Dermis microvascular lymphatic vessel endothelial cell (primary cell): ENCODE measurements around the gene DIP2C. TPM values are rescaled to one million over a fixed set of nuclear protein-coding genes. Genes with fewer than 3 reads are reported as not detected.

Experiments
- DNase-seq, 2 donors: peaks; one replicate each; pipeline versions ENCODE4 v3.0.0 to v3.0.0-alpha.2; 2010; ENCODE audit warnings: low read depth in 2 of 2
- total RNA-seq: library from RNA; depleted of rRNA; stranded (reverse); fragments of >200 nt; gene quantifications from 2 replicates; pipeline ENCODE4 v1.2.1, GENCODE V29; 2014

Gene DIP2C
- total RNA-seq, 1 donor from 2014 or later: 4.5 TPM

DNA sequence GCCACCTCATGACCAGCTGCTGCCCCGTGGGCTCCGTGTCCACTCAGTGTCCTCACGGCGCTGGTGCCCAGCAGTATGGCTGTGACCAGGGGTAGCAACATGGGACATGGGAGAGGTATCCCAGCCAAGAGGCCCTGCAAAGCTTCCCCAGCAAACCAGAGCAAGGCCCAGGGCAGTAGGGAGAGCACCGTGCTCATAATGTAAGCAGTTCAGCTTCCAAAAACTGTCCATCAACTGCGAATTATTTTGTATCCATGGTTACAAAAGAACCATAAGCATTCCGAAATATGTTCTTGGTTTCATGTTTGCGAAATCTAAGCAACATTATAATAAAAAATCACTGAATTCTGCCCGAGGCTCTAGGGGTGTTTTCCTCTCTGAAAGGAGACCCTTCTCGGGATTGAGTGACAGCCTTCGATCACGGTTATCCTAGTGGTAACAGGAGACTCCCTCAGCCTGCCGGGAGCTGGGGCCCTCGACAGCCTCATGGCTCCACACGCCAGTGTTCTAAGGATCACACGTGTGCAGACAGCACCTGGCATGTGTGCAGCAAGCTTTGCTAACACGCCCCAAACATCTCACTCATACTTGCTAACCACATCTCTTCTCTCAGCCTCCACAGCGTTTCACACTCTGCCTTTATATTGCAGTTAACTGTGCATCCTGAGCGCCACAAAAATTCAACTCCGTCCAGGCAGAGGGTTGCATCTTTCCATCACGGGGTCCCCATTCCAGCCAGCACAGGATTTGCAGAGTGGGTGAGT is 117.6 kb downstream of the DIP2C start:
- no peak for DNase-seq

DNA sequence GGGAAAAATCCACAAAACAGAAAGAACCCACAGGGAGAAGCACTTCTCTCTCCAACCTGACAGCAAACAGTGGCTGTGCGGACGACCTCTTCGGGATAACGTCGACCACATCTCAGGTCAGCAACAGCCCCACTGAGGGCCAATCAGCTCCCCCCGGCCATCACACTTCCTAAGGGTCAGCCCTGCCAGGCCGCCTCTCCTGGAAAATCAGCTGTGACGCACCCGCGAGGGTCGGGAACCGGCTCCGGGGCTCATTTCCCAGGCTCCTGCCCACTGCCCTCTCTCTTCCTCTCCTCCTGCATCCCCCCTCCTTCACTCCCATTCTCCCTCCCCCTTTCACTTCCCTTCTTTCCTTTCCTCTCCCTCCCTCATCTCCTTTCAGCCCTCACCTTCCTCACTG is 118.3 kb downstream of the DIP2C start:
- no peak for DNase-seq

DNA sequence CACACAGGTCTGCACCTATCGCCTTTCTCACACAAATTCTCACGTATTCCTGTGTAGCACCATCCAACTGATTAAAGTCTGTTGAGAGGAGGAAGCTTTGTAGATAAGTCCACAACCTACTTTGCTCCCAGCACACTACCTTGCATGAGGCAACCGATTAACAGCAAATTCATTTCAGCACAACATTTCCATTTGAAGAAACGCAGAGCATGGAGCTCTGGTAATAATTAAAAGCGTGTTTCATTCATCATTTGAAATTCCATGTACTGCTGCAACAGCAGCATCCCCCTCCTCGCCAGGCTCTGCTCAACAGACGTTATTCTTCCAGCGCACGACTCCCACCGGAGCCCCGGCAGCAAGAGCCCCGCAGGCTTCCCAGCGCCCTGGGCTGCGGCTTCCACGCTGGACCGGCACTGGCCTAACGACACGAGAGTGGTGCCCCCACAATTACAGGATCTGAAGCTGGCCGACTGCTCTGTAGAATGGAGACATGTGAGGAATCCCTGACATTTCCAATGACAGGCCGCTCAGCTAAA is 118.8 kb downstream of the DIP2C start:
- no peak for DNase-seq

DNA sequence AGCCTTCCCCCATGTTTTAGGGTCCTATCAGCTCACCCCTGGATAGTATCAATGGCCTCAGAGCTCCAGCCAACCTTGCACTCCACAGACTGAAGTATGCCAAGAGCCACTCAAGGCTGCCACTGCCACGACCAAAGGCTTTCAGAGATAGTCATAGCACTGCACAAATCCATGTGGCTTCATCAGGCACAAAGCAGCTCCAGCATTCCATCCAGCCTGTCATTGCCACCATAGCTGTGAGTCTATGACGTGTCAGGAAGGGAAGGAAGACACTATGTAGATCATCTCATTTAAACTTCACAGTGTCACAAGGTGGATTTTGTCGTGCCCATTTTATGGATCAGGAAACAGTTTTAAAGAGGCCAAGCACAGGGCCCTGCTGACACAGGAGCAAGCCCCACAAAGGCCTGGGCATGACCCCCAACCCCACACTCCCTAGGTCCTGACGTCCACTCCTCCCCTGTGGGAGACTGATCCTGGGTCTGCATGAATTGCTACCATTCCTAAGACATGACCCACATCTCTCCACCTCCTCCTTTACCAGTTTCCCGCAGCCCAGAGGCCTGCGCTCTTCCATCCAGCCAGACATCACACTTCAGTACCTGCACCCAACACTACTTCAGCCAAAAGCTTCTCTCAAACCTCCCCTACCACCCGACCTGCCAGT is 119.4 kb downstream of the DIP2C start:
- no peak for DNase-seq

DNA sequence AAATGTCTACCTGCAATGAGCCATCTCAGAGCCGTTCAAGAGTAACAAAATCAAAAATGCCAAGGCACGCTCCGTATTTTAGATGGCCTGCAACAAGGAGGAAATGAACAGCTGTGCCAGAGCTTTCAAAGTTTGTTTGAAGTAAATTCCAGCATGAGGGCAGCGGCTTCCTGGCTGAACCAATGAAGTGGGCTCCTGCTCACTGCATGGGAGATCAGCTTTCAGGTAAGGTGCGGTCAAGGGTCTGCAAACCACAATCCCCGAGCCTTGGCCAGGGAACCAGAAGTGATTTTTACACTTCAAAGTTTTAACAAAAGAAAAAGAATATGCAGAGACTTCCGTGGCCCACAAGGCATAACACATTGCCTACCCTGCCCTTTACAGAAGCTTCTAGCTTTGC is 120.6 kb downstream of the DIP2C start:
- no peak for DNase-seq

DNA sequence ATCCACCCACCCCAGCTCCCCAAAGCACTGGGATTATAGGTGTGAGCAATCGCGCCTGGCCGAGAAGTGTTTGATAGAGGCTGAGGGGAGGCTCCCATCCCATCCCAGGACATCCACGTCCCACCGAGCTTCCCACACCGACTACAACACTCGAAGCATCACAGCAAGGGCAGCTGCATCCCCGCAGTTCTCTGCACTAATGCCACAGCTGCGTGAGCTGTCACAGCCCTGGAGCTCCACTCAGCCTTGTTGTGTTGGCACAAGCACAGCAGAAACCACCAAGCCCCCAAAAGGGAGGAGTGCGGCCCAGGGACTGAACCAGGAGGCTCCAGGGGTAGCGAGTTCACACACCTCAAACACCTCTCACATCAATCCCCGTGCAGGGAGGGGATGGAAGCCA is 121.6 kb downstream of the DIP2C start:
- DNase-seq: no peak

DNA sequence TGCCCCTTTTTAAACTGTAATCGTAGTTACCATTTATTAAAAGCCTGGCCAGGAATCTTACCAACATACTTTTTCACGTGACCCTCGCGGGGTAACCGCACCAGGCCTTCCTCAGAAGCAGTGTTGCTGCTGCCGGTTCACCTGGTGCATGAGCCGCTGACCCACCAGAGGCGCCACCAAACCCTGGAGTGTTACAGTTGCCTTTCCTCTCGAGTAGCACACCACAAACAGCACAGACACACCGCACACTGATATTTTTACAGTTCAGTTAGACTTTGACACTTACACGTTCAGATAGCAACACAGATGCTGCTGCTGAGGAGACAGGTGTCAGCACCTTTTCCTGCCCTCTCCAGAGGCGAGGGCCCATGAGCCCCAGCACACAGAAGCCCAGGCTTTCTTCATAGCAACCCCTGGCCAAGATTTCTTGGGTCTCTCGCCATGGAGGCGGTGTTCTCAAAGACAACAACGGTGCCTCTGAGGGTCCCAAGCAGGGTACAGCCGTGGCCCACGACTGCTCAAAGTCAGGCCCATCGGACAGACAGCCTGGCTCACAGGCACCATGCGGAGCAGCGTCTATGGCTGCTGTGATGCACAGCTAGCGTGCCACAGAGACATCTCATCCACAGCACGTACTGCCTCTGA is 123.1 kb downstream of the DIP2C start:
- DNase-seq: no peak

DNA sequence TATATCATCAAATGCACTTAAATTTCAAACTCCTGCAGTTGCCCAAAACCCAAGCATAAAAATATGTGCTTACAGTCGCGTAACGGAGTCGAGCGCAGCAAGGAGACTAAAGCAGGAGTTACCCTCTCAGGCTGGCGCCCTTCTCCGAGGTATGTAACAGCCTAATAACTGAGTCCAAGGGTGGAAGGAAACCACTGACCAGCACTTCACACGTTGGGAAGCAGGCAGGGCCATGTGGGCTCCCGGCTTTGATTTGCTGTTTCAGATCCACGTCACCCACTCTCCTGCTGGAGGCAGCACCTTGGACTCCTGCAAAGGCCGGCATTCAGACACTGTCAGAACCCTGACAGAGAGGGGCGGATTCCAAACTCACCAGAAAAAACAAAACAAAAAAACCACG is 123.8 kb downstream of the DIP2C start:
- no peak for DNase-seq

DNA sequence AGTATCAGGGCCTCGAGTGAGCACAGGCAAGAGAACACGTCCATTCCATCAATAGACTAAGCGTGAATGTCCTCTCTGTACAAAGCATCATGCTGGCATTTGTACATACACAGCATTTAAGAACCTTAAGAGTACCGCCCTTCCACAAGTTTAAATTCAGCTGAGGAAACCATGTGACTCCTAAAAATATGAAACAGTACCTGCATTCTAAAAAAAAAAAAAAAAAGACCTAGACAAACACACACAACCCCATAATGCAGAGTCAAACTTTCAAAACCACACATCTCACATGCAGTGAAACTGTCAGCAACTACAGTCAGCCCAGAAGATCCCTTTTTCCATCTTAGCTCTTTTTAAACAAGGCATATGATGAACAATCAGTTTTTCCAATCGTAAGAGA is 124.3 kb downstream of the DIP2C start:
- no peak for DNase-seq

DNA sequence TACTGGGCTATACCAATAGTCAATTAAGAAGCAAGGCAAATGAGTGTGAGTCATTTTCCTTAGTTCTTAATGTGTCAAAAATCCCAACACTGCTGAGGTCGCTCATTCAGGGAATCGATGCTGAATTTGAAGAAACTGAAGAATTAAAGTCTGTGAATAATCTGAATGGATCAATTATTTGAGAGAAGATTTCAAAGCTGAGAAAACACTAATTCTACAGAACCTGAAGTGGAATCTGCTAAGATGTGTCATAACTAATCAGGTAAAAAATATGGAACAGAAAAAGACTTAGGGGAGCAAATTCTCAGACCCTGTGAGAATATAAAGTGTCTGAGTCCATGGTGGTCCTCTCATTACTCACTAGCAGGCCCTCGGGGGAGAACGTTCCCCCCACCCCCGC is 125.6 kb downstream of the DIP2C start:
- no peak for DNase-seq

DNA sequence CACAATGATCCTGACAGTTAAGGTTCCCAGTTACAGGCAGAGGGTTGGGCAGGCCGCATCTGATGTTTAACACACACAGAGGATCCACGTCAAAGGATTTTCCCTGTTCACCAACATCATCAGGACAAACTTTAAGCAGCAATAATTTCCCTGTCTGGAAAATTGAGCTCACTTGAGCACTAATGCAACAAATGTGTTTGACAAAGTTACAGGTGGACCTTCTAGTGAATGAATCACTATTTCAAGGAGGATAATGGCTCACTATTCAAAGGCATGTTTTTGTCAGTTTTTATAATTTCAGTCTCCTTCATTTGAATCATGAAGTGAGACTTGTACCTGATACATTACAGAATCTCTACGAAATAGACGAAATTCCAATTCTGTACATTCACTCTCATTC is 127.3 kb downstream of the DIP2C start:
- DNase-seq: no peak

DNA sequence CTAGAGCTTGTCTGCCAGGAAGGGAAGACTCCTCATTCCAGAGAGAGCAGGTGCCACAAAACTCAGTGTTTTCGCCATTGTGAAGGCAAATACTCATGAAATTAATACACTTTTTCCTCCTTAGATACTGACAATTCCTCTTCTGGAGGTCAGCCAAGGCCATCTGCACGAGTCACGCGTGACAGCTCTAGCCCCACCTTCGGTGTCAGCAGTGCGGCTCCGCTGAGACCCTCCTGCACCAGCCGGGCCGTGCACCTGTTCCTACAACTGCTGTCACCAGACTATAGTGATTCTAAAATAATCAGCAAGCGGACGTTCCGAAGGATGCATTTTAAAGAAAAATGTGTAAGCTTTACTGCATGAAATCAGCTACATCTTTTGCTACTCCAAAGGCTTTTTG is 127.7 kb downstream of the DIP2C start:
- DNase-seq: no peak

DNA sequence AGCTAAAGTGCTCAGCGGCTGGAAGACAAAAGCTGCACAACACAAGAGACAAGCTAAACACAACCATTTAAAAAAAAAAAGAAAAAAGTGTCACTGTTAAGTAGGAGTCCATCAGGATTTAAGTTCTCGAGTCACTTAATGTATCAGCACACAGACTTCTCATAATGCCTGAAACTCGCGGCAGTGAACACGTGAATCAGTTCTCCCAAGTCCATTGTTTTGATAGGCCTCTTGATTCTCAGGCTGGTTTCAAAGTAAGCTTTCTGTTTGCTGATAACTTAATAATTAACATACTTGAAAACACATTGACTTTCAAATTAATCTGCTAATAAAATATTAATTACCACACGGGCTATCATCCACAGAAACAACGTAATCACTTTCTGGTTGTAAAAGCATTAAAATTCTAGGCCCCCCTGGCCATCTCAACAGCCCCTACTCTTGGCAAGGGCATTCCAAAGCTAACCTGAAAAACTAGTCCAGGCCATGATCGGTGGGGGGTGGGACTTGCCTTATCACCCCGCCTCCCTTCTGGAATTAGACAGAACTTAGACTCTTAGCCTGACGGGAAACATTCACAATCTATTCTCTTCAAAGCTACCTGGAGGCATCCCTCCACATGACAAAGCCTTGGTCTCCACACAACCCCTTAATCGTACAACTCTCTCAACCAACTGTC is 129.0 kb downstream of the DIP2C start:
- no peak for DNase-seq

DNA sequence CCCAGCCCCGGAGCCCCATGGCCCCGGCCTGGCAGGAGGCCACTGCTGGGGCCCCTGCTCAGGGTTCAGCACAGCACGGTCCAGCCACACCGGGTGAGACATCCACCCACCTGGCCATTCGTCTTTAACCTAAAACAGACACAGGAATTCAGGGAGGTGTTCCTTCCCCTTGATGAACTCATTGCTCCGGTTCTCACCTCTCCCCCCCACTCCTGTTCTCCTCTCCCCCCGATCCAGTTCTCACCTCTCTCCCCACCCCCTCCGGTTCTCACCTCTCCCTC is 129.8 kb downstream of the DIP2C start:
- no peak for DNase-seq

DNA sequence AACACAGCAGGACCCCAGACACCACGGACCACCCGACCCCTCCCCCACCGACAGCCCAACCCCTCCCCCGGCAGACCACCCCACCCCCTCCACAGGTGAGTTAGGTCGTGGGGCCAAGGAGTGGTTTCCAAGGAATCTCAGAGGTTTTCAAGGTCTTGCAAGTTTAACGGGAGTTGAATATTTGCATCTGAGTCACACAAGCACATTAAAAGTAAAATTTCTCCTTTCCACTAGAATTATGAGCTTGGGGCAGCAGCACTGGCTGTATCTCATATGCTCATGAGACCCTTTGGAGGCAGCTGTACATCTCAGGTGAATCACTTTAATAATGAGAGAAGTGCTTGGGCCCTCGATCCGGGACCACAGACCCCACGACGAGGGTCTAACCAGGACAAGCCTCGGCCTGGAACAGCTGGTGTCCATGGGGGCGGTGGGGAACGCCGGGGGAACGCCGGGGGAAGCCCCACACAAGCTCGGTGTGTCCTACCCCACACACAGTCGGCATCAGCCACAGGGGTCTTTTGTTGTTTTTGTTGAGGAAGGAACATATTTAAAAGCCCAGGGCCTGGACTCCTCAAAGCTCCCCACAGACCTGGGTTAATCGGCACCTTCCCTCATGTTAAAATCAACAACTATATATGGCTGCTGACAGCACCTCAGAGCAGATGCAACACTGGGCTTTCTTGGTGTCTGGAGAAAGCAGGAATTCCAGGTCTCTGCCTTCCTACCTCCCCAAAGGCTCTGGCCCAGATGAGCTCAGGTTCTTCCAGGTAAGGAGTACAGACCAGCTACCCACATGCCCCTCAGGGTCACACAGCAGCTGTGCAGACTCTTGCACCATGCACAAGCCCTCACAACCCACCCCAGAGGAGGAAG is 130.3 kb downstream of the DIP2C start:
- DNase-seq: no peak

DNA sequence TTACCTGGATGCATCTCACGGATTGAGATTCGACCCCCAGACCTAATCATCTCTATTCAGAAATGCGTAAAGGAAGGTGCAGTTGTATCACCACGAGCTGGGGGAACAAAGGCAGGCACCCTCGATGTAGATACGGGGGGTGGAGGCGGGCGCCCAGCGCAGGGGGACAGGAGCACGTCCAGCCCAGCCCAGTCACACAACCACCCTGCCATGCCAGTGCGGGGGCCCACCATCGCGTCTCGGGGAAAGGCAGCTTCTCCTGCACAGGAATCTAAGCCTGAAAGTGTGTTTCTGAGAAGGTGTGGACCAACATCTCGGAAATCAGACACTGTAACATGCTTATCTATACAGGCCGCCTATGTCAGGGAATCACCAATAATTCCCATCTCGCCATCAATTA is 131.1 kb downstream of the DIP2C start:
- no peak for DNase-seq

DNA sequence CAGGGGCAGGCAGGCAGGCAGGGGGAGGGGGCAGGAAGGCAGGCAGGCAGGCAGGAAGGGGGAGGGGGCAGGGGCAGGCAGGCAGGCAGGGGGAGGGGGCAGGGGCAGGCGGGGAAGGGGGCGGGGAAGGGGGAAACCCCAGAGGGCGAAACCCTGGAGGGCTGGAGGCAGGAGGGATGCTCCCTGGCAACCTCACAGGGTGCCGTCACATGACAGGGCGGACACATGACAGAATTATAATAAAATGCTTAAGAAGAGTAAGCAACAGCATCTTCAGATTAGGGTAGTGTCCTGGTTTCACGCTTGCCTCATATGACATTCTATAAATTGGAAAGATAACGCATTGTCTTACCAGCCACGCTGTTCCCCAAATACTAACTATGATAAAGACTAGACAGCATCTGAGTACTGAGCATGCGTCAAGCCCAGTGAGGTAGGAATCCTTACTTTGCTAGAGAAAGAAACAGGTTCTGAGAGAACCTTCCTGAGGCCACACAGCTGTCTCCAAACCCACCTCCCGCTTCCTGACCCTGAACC is 131.6 kb downstream of the DIP2C start:
- no peak for DNase-seq

DNA sequence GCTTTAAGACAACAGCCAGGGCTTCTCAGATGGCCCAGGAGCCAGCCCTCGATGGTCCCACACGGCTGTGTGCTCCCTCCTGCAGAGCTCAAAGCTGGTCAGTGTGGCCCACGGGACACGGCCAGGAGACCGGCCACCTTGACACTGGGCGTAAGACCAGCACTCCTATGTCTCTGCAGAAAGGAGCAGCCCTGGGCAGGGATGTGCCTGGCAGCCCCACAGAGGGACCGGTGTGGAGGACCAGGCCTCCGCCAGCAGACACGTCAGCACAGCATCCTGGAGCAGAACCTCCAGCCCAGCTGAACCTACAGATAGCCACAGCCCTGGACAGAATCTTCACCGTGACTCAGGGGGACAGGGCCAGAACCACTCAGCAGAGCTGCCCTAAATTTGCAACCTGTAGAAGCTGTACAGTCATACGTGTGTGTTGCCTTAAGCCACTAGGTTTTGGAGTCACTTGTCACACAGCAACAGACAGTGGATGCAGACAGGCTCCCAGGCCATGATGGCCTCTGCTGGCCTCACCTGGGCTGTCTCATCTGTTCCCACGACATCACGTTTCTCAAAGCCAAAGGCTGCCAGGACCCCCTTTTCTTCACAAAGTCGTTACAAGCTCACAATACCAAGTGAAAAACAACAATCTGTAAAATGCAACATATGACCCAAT is 132.4 kb downstream of the DIP2C start:
- no peak for DNase-seq

DNA sequence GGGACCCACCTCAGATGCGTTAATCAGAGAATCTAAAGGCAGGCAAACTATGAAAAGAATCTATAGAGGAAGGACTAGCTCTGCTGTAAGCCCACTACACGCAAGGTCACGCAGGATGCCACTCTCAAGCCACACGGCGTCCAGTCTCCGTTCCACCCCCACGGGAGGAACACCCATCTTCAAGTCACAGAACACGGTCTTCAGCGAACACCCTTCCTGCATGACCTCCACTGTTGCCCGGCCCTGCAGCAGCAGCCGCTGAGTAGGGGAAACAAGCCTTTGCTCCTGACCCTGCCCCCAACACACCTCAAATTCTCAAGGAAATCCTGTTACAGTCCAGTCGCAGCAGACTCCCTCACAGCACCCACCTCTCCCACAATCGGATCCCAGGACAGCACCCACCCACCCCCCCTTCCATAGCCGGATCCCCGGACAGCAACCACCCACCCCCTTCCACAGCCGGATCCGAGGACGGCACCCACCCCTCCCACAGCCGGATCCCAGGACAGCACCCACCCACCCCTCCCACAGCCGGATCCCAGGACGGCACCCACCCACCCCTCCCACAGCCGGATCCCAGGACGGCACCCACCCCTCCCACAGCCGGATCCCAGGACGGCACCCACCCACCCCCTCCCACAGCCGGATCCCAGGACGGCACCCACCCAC is 133.7 kb downstream of the DIP2C start:
- DNase-seq: no peak

DNA sequence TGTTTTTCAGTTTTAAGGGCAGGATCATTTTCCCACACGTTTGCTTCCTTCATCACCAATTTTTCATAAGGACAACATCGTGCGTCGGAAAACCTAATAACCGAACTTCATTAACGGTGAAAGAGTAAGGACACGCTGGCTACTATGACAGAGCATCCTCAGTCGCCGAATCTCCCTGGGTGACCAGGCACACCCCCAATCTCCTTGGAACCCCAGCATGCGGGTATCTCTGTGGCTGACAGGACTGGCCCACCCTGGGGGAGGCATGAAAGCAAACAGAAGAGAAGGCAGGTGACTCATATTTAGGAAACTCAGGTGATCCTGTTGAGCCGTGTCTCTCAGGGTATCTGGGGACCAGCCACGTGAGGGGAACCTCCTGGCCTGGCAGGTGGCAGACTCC is 134.2 kb downstream of the DIP2C start:
- no peak for DNase-seq
